Coronary artery (tissue), 2 donors: ENCODE results near the gene ANKRD13A.
"Not testable (repeated sequence)": the region's sequence is repeated elsewhere in the genome, so short reads cannot be mapped to it uniquely, and the experiment has no call there.

Source experiments
- DNase-seq: peaks from one replicate; pipeline ENCODE4 v3.0.0-alpha.2; 2017; ENCODE audit warnings: low spot score
- H3K27ac ChIP-seq, 2 donors: fragments of 200-600 bp; sonication (generic); one replicate each; pipeline ENCODE4 v1.5.1; 2016 to 2019
- H3K4me3 ChIP-seq: fragments of 200-600 bp; sonication (generic); 2 replicates; pipeline ENCODE4 v1.5.1; 2016; ENCODE audit warnings: mild to moderate bottlenecking, moderate library complexity
- TF ChIP-seq, protein P1 (sequence below): fragments of 200-600 bp; sonication (generic); IDR thresholded peaks from one replicate; pipeline ENCODE4 v1.5.1; 2019; ENCODE audit warnings: antibody characterized with exemption

ANKRD13A gene

GRCh38 chr12:110084314-110085015, 85.2 kb downstream of the ANKRD13A start:
- H3K27ac ChIP-seq, result no peak overlapping the region
- TF ChIP-seq, protein P1, sequence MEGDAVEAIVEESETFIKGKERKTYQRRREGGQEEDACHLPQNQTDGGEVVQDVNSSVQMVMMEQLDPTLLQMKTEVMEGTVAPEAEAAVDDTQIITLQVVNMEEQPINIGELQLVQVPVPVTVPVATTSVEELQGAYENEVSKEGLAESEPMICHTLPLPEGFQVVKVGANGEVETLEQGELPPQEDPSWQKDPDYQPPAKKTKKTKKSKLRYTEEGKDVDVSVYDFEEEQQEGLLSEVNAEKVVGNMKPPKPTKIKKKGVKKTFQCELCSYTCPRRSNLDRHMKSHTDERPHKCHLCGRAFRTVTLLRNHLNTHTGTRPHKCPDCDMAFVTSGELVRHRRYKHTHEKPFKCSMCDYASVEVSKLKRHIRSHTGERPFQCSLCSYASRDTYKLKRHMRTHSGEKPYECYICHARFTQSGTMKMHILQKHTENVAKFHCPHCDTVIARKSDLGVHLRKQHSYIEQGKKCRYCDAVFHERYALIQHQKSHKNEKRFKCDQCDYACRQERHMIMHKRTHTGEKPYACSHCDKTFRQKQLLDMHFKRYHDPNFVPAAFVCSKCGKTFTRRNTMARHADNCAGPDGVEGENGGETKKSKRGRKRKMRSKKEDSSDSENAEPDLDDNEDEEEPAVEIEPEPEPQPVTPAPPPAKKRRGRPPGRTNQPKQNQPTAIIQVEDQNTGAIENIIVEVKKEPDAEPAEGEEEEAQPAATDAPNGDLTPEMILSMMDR, result no peak
- no peak overlapping the region for H3K4me3 ChIP-seq
- no peak for DNase-seq

- H3K4me3 ChIP-seq, H3K27ac ChIP-seq, DNase-seq: not testable (repeated sequence)
Observed at GRCh38 chr12:110088216-110088615, 89.0 kb downstream of the ANKRD13A start.

DNA sequence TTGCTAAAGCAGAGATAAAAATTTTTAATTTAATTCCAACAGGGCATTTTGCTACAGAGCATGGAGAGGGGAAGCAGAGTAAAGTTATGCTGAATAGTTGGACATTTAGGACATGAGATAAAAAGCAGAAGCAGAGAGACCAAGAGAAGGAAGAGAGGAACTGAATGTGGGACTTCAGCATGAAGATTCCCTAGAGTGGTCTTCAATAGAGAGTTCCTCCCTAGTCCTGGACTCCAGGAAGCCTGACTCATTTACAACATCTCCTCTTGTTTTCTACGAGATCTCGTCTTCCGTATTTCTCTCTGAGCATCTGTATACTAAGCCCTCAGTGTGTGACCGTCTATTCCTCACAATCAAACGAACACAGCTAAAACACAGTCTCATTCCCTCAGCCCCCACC, 89.7 kb downstream of the ANKRD13A start:
- TF ChIP-seq, protein P1, result no peak
- no peak for DNase-seq
- H3K27ac ChIP-seq, result peak overlapping the region in 1 of 2 donors; percentile 59
- H3K4me3 ChIP-seq, result no peak overlapping the region
